Measurements from ENCODE around the gene SLC27A1. TPM values are rescaled to one million over a fixed set of nuclear protein-coding genes. Genes with fewer than 3 reads are reported as not detected.

The SLC27A1 gene
- total and polyA plus RNA-seq, 9 of the 15 experiments (the other 6 are each of a cell fraction or from before 2014, with no cell fraction given) = 0.06 to 3.0 (median 1.1) TPM

GRCh38 chr19:17473041-17473440, 2.7 kb downstream of the SLC27A1 start (continued):
- TF ChIP-seq WHSC1 (IDR thresholded peaks at IDR 0.05; ENCODE audit: low read length) = no peak
- no peak for TF ChIP-seq DIDO1 (tag; IDR thresholded peaks at IDR 0.05; ENCODE audit: low read depth)
- no peak for TF ChIP-seq CHD1 (IDR thresholded peaks at IDR 0.05; ENCODE audit: low read length)
- no peak for TF ChIP-seq ZNF780A (CRISPR knock-in tag; IDR thresholded peaks at IDR 0.05)
- TF ChIP-seq ATF2 (CRISPR knock-in tag; IDR thresholded peaks at IDR 0.05) = no peak
- no peak for TF ChIP-seq PHB (CRISPR knock-in tag; IDR thresholded peaks at IDR 0.05)
- peak; percentile 83 for TF ChIP-seq DPF2 (IDR thresholded peaks at IDR 0.05)
- peak; percentile 73 for TF ChIP-seq NFE2 (IDR thresholded peaks at IDR 0.05; ENCODE audit: low read depth)
- no peak for TF ChIP-seq ILF3 (IDR thresholded peaks at IDR 0.05; ENCODE audit: borderline replicate concordance)
- no peak for TF ChIP-seq ZNF12 (CRISPR knock-in tag; IDR thresholded peaks at IDR 0.05)
- TF ChIP-seq RBM34 (IDR thresholded peaks at IDR 0.05; ENCODE audit: borderline replicate concordance, insufficient read depth, low read length) = no peak
- no peak for TF ChIP-seq NFATC3 (IDR thresholded peaks at IDR 0.05)
- TF ChIP-seq TCF7 (IDR thresholded peaks at IDR 0.05; ENCODE audit: borderline replicate concordance) = no peak
- TF ChIP-seq CLOCK (CRISPR knock-in tag; IDR thresholded peaks at IDR 0.05; ENCODE audit: borderline replicate concordance) = no peak
- TF ChIP-seq CTCF (IDR thresholded peaks at IDR 0.05 in 2 of 3, conservative IDR thresholded peaks at IDR 0.05 in 1 of 3; ENCODE audit: insufficient read depth in 2 of 3, low read depth in 1 of 3, low read length in 3 of 3) = peak in 1 of 3 experiments; percentile 38; a peak in 2 of 6 replicates
- no peak for TF ChIP-seq RBBP5 (IDR thresholded peaks at IDR 0.05; ENCODE audit: borderline replicate concordance, insufficient read depth, low read length, poor library complexity, severe bottlenecking)
- TF ChIP-seq SMARCA4 (IDR thresholded peaks at IDR 0.05) = peak; percentile 81
- TF ChIP-seq ZC3H8 (IDR thresholded peaks at IDR 0.05) = no peak
- peak; percentile 82; the same call in 1 of the 2 replicates for TF ChIP-seq SMARCE1 (IDR thresholded peaks at IDR 0.05)
- TF ChIP-seq CBFA2T2 (conservative IDR thresholded peaks at IDR 0.05) = 0 out of 2 replicates have a peak, but pooled peaks have one; percentile 27
- no peak for TF ChIP-seq ZBTB8A (IDR thresholded peaks at IDR 0.05; ENCODE audit: partially characterized antibody)
- no peak for TF ChIP-seq NONO (IDR thresholded peaks at IDR 0.05; ENCODE audit: low read depth in 2 of 2, low read length in 1 of 2)
- peak in 1 of 2 experiments; percentile 33; a peak in 1 of 4 replicates for TF ChIP-seq MNT (conservative IDR thresholded peaks at IDR 0.05)
- no peak for TF ChIP-seq TEAD1 (CRISPR knock-in tag; IDR thresholded peaks at IDR 0.05)
